GM12892 (cell line): ENCODE results near the gene ZEB2.
"Not testable (repeated sequence)": the region's sequence is repeated elsewhere in the genome, so short reads cannot be mapped to it uniquely, and the experiment has no call there.

Experiments used
- DNase-seq: peaks from one replicate; pipeline ENCODE4 v3.0.0; 2011; ENCODE audit not compliant: insufficient read length
- FAIRE-seq: peaks from 2 replicates; lab custom pipeline; 2011; peaks lifted over from hg19 to GRCh38; lab: Jason Lieb, UNC
- POLR2A ChIP-seq: IDR thresholded peaks from 2 replicates; pipeline ENCODE4 v1.6.1; 2011; ENCODE audit warnings: low read depth, low read length, control low read depth
- POLR2AphosphoS5 ChIP-seq: IDR thresholded peaks from 2 replicates; pipeline ENCODE4 v1.6.1; 2011; ENCODE audit warnings: low read depth, low read length, control low read depth
- TAF1 ChIP-seq: IDR thresholded peaks from 2 replicates; pipeline ENCODE4 v1.6.1; 2011; ENCODE audit warnings: low read depth, mild to moderate bottlenecking, control low read depth, low read length, borderline replicate concordance

Gene ZEB2

DNA sequence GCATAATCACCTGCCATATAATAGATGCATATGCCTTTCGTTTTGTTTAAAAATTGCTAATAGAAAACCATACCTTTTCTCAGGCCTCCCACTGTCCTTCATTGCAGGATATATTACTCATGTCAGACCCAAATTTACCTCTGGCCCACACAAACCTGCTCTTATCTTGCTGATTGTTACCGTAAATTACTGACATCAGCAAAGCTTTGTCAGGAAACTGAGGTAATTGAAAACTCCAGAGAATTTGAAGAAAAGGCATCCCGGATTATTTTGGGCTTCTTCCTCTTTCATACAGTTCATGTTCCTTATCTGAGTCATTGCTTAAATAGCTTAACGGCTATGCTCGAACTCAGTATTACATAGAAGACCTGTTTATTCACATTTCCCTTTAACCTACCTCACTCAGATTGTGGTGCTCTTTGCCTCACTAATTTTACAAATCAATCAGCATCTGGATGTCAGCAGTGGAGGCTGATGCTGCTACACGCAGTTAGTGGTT is 145.7 kb downstream of the ZEB2 start:
- DNase-seq (no peak), FAIRE-seq (peak; percentile 87)
- TF ChIP-seq POLR2A, result no peak
- no peak for TF ChIP-seq TAF1
- no peak for TF ChIP-seq POLR2AphosphoS5

DNA sequence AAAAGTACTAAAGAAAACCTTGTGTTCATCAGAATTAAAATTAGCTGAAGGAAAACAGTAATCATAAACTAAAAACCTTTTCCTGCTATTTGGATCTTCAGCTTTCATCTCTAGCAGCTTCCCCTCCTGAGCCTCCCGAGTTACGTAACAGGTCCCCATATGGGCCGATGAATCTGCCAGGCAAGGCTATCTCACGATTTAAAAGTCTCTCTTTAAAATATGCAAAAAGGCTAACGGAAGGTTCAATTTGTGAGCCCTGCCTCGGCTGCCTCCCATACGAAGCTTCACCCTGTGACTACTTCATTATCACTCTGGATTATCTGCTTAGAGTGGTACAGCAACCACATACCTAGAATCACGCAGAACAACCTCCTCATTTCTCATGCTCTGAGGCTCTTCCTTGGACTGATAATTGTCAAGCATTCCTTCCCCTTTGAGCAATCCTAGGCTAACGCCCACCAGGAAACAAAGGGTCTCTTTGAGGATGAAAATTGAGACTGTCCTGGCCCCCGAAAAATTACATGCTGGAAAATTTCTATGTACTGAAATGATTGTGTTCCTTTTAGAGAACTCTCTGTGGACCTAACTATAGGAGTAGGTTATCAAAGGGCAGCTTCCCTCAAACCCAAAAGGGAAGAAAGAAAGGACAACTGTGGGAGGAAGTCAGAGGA is 147.4 kb downstream of the ZEB2 start:
- no peak for TF ChIP-seq POLR2AphosphoS5
- no peak for TF ChIP-seq TAF1
- TF ChIP-seq POLR2A, result no peak
- FAIRE-seq (no peak), DNase-seq (no peak)

DNA sequence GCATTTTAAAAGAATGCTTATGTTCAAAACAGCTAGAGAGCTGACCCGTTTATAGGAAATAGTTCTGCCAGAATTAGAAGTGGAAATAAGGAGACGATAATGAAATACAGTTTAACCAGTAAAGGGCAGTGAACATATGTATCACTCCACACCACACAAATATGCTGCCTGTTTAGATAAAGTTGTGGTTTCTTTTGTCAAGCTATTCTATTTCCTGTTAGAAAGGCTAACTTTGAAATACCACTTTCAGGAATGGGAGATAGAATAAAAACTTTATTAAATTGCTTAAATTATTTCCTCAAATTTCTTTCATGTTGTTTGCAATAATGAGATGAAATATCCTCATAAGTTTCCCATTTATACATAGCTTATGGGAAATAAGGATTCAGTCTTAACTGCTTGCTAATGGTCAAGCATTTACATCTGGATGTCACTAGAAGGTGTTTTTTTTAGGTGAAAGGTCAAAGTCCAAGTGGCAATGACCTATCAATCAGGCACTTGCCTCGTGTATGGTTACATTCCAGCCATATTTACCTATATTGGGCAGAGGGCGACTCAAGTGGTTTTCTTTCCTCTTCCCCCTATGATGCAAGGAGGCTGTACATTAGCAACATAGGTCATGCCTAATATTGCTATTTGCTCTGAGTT is 148.9 kb downstream of the ZEB2 start:
- DNase-seq (no peak), FAIRE-seq (peak; percentile 53)
- TF ChIP-seq POLR2AphosphoS5 (no peak), TAF1 (no peak), POLR2A (no peak)

DNA sequence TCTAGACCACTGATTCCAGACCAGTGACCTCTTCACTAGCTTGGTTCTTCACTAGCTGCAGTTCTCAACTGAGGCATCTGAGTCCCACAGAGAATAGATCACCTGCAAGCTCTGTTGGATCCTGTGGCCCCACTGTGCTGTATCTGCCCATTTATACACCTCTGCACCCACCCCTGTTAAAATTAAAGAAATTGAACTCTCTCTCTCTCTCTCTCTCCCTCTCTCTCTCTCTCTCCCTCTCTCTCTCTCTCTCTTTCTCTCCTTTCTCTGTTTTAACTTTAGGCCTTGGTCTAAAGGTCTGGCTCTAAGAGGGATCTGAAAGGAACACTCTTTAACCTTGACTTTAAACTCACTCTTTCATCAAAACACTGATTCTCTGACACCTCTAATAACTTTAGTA is 150.5 kb downstream of the ZEB2 start:
- FAIRE-seq, result no peak
- DNase-seq, result no peak
- TF ChIP-seq POLR2AphosphoS5 (no peak), TAF1 (no peak), POLR2A (no peak)

DNA sequence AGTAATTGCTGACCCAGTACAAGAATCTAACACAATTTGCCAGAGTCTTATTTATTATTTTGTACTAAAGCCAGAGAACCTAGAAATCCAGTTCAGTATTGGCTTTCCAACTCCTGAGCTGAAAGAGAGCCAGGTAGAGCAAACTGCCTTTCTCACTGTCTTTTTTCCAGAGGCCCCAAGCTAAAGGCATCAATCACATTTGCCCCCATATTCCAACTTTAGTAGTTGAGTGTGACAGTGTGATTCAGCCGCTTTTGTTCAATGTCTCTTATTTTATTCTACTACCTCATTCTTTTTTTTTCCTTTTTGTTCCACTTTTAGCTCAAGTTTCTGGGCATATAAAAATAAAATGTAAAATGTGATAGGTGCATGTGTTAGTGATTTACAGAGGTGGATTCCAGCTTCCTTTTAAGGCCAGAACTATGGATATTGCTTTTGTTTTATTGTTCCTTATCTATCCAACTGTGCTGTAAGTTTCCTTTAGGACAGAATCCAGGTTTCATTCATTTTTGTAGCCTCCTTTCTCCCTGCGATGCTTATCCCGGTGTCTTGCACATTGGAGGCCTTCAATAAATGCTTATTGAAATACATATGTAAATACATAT is 153.0 kb downstream of the ZEB2 start:
- no peak for TF ChIP-seq POLR2A
- no peak for TF ChIP-seq TAF1
- no peak for TF ChIP-seq POLR2AphosphoS5
- no peak for FAIRE-seq

DNA sequence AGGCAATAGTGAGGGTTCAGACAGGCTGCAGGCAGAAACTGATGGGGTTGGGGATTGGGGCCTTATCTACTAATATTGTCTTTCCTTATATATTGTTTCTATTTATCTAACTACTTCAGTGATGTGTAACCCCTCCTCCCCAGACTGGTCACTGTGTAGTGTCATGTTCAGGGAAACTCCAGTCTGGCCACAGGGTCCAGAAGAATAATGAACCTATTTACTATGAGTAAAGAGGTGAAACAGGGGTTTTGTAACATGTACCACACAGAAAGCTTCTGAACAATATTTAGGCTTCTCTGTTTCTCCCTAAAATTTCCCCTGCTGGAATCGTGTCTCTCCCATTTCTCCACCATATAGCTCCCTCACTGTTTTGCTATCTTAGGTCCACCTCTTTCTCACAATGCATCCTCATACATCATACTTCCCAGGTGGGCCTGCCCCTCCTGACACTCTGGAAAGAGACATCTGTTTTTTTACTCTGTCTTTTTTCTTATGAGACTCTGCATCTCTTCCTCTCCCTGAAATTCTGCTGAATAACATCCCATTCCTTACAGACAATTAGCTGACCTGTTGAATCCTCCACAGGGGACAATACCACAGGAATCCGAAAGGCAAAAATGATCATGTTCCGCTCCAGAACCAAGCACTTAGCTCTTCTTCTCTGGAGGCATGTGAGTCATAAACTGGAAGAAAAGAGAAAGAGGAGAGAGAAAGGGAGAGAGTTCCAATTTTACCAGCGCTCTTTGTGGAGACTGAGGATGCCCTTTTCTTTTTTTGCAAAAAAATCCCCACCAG is 154.8 kb downstream of the ZEB2 start:
- no peak for TF ChIP-seq POLR2A
- TF ChIP-seq POLR2AphosphoS5, result no peak
- no peak for TF ChIP-seq TAF1
- DNase-seq, result no peak
- FAIRE-seq, result peak; percentile 70

More for the DNA sequence above, 153.0 kb downstream of the ZEB2 start:
- no peak for DNase-seq

DNA sequence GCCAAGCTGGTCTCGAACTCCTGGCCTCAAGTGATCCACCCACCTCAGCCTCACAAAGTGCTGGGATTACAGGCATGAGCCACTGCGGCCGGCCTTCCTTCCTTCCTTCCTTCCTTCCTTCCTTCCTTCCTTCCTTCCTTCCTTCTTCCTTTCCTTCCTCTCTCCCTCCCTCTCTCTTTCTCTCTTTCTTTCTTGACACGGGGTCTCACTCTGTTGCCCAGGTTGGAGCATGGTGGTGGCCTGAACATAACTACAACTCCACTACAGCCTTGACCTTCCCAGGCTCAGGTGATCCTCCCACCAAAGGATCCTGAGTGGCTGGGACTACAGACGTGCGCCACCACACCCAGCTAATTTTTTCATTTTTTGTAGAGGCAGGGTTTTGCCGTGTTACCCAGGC is 155.7 kb downstream of the ZEB2 start:
- FAIRE-seq, DNase-seq: not testable (repeated sequence)

DNA sequence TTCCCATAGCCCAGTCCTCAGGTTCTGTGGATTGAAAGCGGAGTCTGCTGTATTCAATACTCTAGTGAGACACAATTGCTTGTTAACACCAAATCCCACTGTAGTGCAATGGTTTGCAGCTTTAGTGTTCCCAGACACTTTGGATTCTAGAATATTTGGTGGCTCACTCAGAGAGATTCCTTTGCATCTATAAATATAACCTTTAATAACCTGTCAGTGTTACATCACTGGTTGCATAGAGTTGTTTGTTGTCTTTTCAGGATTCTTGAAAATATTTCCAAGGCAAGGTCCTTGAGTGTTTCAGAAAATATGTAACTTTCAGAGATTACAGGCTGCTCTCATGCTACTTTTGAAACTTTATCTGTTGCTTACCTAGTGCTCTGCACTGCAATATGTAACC is 157.5 kb downstream of the ZEB2 start:
- no peak for FAIRE-seq
- TF ChIP-seq POLR2A (no peak), POLR2AphosphoS5 (no peak), TAF1 (no peak)
- no peak for DNase-seq

DNA sequence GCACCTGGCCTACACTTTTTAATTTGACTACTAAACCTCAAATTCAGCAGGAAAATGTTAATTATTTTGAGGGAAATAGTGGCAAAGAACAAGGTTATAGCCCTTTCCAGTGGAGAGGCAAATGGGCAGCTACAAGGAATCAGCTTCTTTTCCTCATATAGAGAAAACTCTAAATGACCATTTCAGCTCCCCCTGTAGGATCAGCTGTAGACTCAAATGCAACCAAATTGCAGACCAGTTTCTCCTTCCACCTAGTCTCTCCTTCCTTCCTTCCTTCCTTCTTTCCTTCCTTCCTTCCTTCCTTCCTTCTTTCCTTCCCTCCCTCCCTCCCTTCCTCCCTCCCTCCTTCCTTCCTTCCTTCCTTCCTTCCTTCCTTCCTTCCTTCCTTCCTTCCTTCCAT is 158.2 kb downstream of the ZEB2 start:
- TF ChIP-seq TAF1 (no peak), POLR2A (no peak), POLR2AphosphoS5 (no peak)
- DNase-seq (no peak), FAIRE-seq (no peak)

DNA sequence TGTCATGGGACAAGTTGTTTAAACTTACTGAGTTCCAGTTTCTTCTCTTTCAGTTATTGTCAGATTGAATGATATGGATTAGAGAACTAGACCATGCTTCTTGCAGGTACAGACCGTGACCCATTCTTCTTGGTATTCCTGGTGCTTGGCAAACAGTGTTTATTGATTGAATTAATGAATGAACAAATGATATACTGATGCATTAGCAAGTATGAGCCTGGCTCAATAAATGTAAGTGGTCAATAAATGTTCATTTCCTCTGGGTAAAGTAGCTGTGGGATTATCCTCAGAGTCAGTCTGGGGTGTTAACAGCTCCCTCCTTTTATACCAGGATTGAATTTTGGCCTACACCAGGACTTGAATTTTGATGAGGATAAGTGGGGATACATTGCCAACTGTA is 160.2 kb downstream of the ZEB2 start:
- DNase-seq (no peak), FAIRE-seq (no peak)
- TF ChIP-seq POLR2AphosphoS5, result no peak
- TF ChIP-seq TAF1, result no peak
- no peak for TF ChIP-seq POLR2A

DNA sequence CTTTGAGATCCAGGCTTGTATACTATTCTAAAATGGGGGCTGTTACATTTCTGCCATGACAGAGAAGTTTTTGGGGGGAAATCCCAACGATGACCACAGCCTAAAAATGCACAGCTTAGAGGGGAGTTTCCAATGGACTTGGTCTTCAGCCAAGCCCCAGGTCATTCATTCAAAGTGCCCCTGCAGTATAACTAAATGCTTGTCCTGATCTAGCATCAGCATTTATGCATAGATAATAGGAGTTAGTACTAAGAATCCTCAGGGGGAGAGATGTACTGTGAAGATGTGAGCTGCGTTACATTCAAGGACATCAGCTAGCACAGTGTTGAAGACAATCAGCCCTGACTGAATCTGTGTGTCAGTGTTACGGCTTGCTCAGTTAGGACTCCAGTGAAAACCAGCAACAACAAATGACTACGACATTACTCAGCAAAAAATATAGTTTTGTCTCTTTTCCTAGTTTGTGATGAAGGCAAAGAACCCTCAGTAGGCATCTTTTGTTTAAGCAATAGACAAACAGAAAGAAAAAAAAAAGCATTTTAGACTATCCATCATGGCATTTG is 160.9 kb downstream of the ZEB2 start:
- DNase-seq (no peak), FAIRE-seq (peak; percentile 90)
- peak; percentile 79 for TF ChIP-seq POLR2A
- TF ChIP-seq TAF1, result no peak
- peak; percentile 86 for TF ChIP-seq POLR2AphosphoS5

DNA sequence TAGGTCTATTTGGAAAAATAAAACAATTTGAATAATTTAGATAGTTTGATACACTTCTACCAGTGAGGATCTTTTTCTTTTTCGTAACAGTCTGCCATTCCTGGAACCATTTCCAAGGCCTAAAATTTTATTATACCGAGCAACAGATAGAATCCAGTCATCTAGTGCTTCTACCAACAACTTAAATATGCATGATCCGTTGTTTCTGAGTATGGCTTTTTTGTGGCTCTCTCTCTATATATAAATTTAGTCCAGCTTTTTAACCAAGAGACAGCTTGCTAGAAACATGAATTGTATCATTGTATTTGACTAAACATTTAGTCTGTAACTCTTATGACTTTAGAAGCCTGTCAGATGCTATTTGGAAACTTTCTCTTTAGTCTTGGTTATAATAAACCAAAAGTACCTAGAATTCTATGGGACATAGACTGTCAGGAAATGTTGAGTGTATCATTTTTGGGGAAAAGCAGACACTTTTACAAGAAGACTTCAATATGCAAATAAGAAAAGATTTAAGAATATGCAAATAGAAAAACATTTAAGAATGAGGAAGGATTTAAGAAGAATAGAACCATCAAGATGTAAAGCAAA is 161.4 kb downstream of the ZEB2 start:
- peak; percentile 24 for FAIRE-seq
- no peak for DNase-seq
- TF ChIP-seq POLR2A, result no peak
- no peak for TF ChIP-seq POLR2AphosphoS5
- no peak for TF ChIP-seq TAF1
